Measurements from ENCODE around the gene MT1E.

DNA sequence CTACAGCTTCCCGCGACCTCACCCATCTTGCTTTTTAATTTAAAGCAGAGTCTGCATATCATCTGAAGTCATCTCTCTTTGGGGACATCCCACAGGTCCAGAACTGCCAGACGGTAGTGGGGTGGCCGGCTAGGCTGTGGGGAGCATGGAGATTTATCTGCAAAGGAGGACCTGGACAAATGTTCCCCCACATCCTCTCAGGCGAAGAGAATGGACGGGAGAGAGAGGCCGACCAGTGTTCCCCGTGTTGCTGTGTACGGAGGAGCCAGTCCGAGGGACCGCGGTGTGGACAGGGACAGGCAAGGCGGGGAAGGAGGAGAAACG, 6.2 kb downstream of the MT1E start:
- TF ChIP-seq POLR2AphosphoS5 (IDR thresholded peaks at IDR 0.05; ENCODE audit: low read depth): no peak
- TF ChIP-seq CTCF (IDR thresholded peaks at IDR 0.05; ENCODE audit: insufficient read depth, low read length): no peak
- TF ChIP-seq GABPA (IDR thresholded peaks at IDR 0.05; ENCODE audit: low read depth): no peak
- TF ChIP-seq, protein P1, sequence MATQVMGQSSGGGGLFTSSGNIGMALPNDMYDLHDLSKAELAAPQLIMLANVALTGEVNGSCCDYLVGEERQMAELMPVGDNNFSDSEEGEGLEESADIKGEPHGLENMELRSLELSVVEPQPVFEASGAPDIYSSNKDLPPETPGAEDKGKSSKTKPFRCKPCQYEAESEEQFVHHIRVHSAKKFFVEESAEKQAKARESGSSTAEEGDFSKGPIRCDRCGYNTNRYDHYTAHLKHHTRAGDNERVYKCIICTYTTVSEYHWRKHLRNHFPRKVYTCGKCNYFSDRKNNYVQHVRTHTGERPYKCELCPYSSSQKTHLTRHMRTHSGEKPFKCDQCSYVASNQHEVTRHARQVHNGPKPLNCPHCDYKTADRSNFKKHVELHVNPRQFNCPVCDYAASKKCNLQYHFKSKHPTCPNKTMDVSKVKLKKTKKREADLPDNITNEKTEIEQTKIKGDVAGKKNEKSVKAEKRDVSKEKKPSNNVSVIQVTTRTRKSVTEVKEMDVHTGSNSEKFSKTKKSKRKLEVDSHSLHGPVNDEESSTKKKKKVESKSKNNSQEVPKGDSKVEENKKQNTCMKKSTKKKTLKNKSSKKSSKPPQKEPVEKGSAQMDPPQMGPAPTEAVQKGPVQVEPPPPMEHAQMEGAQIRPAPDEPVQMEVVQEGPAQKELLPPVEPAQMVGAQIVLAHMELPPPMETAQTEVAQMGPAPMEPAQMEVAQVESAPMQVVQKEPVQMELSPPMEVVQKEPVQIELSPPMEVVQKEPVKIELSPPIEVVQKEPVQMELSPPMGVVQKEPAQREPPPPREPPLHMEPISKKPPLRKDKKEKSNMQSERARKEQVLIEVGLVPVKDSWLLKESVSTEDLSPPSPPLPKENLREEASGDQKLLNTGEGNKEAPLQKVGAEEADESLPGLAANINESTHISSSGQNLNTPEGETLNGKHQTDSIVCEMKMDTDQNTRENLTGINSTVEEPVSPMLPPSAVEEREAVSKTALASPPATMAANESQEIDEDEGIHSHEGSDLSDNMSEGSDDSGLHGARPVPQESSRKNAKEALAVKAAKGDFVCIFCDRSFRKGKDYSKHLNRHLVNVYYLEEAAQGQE (IDR thresholded peaks at IDR 0.05; ENCODE audit: insufficient replicate concordance, low read depth): no peak

Measured in HL-60 (cell line).